GM18526 (cell line): ENCODE measurements around the gene MRTO4.

Experiments
- POLR2A ChIP-seq: IDR thresholded peaks from 3 replicates; pipeline ENCODE4 v1.6.1; 2011; ENCODE audit not compliant: insufficient read length; ENCODE audit errors: extremely low read depth

MRTO4 gene

DNA sequence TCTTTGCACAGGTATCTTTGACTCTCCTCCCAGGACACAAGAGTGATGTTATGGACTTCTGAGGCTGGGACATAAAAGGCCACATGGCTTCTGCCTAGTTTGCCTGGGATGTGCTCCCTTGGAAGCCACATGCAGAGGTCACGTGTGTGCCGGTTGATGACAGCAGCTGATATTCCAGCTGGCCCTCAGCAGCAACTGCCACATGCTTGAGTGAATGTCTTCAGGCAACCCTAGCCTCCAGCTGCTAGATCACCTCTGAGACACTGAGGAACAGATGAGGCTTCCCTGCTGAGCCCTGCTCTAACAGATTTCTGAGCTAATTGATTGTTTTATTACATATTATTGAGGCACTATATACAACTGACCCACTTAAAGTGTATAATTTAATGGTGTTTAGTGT, 48.6 kb downstream of the MRTO4 start:
- TF ChIP-seq POLR2A: no peak

DNA sequence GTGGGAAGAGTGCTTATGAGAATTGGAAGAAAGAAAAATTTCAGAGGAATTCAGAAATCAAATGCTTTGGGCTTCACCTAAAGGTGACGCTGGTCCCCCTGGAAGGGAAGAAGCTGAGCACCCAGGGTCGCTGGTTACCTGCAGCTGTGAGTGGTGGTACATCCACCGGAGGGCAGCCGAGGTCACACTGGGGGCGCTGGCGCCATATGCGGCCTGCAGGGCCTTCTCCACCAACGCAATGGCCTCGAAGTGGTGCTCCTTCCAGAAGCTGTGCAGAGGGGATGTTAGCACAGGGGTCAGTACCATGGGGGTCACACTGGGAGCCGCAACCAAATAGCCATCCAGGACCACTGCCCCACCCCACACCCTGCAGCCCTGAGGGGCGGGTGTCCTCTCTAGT, 54.3 kb downstream of the MRTO4 start:
- no peak for TF ChIP-seq POLR2A

DNA sequence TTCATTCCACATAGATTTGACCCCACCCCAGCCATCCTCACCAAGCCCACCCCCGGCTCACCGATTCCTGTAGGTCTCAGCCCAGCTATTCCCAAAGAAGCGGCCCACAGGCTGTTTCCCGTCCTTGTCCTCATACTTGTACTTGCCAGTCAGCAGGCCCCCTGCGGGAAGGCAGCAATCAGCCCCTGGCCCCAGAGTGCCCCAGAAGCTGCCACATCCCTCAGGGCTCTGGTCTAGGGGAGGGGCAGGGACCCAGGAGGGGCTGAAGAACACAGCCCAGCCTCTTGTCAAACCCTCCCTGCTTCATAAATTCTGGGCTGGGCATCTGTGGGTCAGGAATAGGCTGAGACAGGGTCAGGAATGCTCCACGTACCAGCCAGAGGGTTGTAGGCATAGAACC, 55.3 kb downstream of the MRTO4 start:
- no peak for TF ChIP-seq POLR2A

DNA sequence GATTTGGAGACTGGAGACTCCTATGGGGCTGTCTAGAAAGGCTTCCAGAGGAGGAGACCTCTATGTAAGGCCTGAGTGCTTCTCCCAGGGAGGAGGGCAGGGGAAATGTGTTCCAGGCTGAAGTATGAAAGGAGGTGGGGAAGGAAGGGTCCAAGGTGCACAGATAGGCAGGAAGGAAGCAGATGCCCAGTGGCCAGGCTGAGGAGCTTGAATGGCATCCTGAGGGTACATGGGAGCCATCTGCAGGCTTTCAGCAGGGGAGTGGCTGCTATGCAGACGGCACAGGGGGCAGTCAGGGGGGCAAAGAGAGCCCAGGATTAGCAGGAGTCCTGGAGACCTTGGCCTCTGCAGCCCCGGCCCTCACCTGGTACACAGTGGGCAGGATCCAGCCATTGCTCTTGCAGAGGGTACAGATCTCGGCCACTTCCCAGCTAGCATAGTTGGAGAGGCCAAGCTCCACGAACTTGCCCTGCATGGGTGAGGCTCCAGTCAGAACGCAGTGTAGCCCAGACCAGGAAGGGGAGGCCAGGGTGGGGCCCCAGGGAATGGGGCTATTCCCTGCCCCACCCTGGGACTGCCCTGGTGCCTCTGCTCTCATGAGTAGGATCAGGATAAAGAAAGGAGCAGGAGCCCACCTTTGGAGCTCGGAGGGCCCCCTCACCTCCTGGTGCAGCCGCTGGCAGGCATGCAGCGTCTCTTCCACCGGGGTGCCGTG, 56.3 kb downstream of the MRTO4 start:
- TF ChIP-seq POLR2A: no peak

DNA sequence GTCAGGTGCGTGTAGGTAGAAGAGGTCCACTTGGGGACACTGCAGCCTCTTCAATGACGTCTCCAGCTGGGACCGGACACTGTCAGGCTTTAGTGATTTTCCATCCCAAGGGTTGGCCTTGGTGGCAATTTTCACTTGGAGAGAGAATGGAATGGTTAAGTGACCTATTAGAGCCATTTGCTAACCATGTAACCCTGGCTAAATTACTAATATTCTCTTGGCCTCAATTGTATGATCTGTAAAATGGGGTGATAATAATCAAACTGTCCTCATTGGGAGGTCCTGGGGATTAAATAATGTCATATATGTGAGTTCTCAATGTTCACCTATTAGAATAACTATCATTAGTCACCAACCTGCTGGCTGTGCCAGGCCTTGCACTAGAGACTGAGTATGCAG, 56.9 kb downstream of the MRTO4 start:
- TF ChIP-seq POLR2A: no peak

DNA sequence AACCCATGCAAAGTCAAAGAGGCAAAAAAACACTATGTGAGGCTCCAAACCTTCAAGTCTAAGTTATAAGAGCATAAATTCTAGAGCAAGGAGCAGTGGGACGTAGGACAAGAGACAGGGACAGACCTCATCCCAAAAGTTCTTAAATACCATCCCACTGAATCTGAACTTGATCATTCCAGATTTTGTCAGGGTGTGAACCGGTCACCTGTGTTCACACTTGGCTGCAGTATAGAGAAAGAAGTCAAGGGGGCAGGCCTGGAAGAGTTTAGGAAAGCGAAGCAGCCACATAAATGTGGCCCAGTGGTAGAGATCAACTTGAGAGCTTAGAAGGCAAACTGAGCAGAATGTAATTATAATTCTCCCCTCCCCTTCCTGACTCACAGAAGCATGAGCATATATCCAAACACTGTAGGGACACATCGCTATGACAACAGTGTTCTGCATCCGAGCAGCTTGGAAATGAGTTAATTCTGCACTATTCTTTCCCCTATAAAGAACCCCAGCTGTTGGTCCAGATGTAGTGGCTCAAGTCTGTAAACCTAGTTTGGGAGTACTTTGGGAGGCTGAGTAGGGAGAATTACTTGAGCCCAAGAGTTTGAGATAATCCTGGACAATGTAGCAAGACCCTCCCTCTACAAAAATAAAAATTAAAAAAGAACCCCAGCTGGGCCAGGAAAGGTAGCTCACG, 57.7 kb downstream of the MRTO4 start:
- no peak for TF ChIP-seq POLR2A
